Sigmoid colon (tissue), 4 donors: ENCODE measurements around the gene SGPP2.

ENCODE experiments used
- CTCF ChIP-seq, 4 experiments: fragments of 450-650 bp in 3 of 4; fragments of 200-600 bp in 1 of 4; IDR thresholded peaks; one replicate each; pipeline ENCODE4 v1.5.1; 2016 to 2019; ENCODE audit warnings: antibody characterized with exemption in 4 of 4, mild to moderate bottlenecking in 3 of 4, moderate library complexity in 2 of 4
- EP300 ChIP-seq, 4 donors: sonication (generic); formaldehyde crosslinking; IDR thresholded peaks; one replicate each; pipeline ENCODE4 v1.6.1; 2017; ENCODE audit warnings: antibody characterized with exemption in 4 of 4

DNA sequence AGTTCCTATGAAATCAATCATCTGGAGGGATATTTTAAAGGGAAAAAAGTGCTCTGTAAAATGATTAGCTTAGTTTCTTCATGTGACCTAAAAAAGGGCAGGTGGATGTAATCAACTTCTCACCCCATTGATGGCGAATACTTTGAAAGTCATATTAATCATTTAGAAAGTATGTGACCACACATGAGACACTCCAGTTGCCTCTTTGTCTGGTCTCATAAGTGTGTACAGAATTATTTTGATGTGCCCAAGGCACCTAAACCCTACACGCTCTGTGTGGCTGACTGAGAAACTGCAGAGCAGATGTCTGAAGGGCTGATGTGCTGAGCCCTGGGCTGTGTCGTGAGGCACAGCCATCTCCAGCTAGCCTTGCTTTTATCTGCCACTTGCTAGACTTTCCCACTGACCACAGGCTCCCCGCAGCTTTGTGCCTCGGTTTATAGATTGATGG lies 26.9 kb downstream of the SGPP2 start:
- TF ChIP-seq CTCF (IDR thresholded peaks at IDR 0.05) = no peak
- TF ChIP-seq EP300 (IDR thresholded peaks at IDR 0.05) = no peak
